HG02642 (cell line): Measurements from ENCODE around the gene SUMO3.

Experiments used
- ATAC-seq: cut with Tn5 transposase; IDR thresholded peaks from one replicate; pipeline ENCODE4 v1.9.1; 2021; ENCODE audit warnings: mild to moderate bottlenecking; ENCODE audit not compliant: unreplicated experiment, poor library complexity

Gene SUMO3

DNA sequence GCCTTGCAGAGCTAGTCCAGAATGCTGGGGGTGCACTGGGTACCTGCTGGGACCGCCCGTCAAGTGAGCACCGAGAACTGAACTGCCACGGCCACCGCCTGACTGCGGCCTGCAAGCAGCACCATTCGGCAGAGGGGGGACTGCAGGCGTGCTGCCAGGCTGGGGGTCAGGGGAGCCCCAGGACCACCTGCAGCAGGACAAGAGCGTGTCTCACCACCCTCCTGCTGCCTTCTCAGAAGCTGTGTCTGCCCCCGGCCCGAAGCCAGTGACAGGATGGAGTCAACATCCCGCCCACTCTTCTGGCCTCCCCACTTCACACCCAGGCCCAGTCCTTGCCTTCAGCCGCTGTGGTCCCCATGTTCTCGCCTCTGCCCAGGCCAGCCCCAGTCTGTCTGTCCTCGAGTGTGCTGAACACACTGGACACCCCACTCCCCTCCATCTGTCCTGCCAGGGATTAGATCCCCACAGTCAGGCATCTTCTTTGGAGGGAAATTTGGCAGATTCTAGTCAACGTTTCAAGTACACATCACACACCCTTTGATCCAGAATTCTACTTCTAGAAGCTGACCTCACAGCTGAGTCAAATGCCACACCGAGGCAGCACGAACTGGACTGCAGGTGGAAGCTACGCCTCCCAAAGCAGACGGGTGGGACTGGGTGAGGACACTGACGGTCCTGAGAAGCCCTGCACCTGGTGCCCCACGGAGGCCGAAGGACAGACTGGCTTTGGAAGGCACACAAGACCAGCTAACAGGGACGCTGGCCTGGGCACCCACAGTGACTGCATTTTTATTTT is 29.6 kb upstream of the SUMO3 start:
- ATAC-seq, result no peak

DNA sequence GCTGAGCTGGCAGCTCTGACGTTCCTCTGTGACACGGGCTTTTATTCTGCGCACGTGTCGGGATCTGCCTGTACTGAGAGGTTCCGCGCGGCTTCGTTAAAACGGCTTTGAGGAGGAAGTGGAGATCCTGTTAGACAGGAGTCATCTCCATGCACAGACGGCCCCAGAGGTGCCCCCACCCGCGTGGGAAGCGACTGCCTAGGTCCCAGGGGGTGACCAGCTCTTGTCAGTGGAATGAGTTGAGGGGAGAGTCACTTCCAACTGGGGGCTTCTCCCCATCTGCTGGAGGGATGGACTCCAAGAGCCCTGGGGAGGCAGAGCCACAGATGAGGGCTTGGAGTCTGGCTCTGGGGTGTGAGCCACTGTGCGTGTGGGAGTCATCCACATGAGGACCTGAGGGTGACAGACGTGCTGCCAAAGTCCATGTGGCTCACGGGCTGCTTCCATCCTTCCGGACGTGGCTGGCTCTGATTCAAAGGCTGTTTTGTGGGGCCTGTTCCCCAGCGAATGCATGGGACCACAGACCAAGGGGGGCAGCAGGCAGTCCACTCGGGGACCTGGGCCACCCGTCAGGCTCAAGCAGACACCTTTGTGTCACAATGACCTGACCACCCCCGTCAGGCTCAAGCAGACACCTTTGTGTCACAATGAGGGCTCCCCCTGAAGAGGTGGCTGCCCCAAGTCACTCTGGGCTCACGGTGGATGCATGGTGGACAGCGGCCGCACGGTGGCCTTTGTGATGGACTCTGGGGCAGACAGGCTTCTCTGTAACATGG is 28.8 kb upstream of the SUMO3 start:
- no peak for ATAC-seq

DNA sequence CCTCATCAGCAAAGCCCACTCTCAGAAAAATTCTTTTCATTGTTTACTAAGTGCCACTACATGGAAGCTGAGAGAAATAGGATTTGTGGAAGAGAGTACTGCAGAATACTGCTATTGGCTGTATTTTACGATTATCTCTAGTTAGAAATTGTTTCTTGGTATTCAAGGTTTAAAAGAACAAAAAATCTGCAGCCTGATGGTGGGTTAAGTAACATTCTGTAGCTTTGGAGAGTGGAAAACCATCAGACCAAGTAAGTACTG is 28.3 kb upstream of the SUMO3 start:
- no peak for ATAC-seq

DNA sequence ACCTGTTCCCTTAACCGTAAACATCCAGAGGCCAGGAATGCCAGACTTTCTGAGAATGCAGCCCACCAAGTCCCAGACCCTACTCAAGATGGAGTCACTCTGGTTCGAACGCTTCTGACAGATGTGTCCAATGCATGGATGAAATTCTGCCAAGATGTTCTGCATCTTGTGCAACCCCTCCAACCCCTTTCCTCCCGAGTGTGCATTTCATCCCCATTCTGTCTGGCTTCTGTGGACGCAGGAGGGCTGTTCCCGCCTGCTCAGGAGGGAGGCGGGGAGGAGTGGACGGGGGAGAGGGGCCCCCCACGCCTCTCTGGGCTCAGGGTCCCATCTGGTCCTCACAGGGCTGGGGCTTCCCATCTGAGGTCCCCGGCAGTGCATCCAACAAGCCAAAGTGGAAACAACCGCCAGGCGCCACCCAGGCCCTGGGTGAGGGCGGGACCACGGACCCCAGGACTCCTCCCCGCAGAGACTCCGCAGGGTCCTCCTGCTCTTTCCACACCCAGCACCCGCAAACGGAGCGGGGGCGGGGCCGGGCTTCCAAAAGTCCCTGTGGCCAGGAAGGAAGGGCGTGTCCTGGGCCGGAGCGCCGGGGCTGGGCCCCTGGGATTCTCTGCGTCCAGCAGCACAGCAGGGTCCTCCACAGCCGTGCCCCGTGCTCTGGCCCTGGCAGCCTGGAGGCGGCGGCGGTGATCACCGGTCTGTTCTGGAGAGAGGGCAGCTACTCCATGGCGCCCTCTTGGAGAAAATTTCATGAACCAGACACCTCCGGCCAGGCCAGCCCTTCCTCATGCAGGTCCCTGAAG is 27.8 kb upstream of the SUMO3 start:
- peak; percentile 63 for ATAC-seq

DNA sequence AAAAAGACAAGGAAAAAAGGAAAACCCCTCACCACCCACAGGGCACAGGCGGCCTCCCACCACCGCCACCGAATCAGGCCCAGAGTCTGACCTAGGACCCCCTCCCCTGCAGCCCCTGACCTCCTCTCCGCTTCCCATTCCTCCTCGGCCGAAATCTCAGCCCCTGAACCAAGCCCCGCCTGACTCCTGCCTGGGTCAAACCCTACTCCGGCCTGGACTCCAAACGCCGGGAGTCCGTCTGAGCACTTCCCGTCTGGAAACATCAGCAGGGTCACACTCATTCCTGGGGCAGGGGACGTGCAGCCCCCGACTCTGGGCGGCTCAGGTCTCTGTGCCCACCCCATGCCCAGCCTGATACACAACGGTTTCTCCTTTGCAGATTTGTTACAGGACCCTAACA is 26.4 kb upstream of the SUMO3 start:
- ATAC-seq, result no peak

DNA sequence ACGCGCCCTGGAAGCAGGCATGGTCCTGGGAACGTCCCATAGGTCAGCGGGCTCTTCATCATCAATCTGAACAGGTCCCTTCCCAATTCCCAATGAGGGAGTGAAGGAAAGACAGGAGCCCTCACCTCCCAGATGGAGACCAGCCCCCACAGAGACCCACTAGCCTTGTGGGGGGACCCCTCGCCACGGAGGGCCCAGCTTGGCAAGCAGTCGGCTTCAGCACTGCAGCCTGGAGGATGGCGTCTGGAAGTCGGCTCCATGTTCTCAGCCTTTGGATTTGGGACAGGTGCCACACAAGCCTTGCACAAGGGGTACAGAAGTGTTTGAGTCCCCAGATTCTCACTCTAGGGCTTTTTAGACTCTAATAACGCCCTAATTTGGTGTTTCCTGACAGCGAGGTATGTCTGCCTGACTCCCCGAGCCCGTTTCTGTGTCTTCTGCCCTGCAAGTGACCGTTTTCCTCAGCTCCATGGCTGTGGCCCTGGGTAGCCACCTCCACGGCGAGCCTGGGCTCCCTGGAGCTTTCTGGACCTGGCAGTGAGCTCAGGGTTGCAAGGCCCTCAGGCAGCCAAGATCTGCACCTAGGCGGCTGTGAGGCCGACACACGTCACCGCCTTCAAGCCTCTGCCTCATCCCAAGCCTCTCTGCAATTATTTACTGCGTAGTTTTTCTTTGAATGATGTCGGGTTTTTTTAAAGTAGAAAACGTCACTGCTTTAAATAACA is 25.0 kb upstream of the SUMO3 start:
- ATAC-seq, result no peak

DNA sequence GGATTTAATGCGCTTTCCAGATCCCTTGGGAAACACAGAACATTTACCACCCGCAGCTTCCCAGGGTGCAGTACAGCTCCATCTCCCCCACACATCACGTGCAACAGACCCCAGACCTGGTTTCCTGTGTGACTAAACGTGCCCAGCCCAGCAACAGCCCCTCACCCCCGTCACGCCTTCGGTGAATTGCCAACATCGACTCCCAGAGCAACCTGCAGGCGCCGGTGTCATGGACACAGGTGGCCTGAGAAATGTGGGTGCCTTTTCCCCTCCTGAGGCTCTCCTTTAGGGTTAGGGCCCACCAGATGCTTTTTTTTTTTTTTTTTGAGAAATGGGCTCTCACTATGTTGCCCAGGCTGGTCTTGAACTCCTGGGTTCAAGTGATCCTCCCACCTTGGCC is 24.2 kb upstream of the SUMO3 start:
- no peak for ATAC-seq

DNA sequence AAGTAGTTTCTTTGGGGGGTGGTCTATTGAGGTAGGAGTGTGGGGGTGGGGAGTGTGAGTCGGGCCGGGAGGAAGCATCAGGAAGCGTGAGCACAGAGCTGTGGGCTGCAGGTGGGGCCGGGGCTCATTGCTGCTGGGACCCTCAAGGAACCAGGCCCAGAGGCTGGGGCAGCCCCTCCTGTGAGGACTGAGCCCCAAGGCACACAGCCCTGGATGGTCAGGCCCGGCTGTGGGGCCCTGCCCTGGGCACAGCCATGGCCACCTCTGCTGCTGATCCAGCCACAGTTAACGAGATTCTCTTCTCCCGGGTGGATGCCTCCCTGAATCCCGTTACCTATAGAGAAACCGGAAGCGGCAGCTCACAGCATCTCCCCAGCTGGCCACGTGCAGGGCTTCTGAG is 22.9 kb upstream of the SUMO3 start:
- no peak for ATAC-seq

DNA sequence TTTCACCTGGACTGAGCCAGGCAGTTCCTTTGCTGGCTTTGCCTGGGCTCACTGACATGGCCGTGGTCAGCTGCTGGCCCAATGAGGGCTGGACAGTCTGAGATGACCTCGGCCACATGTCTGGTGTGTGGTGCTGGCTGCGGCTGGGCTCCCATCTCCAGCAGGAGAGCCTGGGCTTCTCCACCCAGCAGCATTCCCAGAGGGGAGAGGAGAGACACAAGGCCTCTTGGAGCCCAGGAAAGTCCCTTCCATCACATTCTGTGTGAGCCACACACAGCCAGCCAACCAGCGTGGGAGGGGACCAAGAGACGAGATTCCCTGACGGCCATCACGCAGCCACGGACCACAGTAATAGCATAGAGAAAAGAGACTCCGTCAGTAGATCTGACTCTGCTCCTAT is 21.1 kb upstream of the SUMO3 start:
- no peak for ATAC-seq

DNA sequence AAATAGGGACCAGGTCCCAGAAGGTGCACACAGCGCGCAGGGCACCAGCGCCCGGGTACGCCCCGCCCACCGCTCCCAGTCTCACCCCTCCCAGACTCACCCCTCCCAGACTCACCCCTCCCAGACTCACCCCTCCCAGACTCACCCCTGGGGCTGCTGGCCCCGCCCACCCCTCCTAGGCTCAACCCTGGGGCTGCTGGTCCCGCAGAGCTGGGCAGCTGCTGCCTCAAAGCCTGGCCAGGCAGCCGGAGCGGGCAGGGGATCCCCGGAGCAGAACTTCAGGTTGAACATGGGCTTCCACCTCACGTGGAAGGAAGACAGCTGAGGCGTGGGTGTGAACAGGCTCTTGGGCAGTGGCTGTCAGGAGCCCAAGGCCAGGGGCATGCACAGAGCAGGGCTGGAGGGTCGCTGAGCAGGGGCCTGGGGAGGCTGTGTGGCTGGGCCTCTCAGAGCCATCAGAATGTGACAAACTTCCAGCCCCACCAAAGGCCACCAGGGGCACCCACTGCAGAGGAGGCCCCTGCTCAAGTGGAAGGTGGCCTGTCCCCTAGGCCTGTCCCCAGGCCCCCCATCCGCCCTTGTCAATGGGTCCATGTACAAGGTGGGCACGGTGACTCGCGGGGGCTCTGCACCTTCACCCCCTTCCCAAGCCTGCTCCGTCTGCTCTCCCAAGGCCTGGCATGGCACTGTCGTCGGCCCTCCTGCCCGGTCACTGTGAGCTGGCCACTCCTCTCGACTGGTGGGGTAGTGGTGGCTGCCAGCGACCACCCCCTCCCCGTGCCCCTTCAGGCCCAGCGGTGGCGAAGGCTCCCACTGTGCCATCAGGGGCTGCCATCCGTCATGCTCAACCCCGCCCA is 20.4 kb upstream of the SUMO3 start:
- ATAC-seq, result no peak

DNA sequence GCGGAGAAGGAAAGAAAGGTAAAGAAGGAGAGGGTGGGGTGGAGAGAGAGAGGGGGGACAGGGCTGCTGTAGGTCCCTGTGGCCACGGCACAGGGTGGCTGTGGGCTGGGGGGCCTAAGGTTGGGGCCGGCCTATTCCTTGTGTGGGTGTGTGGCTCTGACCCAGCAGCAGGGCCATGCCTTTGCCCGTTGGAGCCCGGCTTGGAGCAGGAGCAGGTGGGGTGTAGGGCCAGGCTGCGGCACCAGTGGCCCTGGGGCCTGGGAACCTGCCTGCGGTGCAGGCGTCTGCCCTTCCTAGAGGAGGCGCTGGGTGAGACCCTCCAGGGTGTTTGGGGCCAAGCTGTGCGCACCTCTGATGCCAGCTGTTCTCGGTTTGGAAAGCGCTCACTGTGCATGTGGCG is 19.7 kb upstream of the SUMO3 start:
- no peak for ATAC-seq

DNA sequence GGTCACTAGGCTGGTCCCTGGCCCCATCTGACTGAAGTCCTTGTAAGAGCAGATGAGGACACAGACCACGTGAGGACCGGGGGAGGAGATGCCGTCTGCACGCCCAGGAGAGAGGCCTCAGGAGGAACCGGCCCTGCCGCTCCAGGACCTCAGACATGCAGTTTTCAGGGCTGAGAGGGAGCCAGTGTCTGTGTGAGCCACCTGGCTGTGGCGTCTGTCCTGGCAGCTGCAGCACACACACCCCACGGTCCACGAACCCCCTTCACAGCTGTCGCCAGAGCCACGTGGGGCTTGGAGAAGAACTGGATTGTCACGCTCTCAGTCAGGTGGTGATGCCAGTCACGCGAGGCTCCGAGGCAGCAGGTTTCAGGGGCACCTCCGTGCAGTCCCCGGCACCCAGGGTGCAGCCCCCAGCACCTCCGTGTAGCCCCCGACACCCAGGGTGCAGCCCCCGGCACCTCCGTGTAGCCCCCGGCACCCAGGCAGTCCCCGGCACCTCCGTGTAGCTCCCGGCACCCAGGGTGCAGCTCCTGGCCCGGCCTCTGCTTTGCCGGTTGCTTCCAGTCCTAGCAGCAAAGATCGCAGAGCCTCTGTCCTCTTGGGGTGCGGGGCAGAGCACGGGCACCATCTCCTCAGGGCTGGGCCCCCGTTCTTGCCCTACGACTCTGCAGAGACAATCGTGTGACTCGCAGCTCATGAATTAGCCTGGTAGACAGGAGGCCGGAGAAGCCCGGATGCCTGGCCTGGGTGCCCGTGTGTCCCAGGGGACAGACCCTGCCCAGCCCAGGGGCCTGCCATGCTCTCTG is 19.0 kb upstream of the SUMO3 start:
- no peak for ATAC-seq

DNA sequence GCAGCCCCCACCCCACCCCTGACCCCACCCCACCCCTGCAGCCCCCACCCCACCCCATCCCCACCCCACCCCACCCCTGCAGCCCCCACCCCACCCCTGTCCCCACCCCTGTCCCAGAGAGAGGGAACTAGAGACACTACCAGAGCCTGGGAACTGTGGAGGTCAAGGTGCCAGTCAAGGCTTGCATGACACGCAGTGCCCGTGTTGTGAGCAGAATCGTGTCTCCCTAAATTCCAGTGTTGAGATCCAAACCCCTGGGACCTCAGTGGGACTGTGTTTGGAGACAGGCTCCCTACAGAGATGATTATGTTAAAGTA is 18.4 kb upstream of the SUMO3 start:
- no peak for ATAC-seq

DNA sequence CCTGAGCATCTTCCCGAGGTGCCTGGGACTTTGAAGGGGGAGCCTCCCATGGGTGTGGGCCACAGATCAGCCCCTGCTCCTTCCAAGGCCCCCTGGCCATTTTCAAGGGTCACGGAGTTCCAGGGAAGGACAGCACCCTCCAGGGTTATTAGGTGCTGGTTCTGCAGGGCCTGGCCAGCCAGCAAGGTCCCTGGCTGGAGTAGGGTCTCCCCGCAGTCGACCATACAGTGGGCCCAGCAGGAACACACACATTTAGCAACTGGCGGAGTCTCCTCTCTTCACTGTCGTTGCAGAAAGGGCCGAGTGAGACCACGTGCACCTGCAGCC is 17.7 kb upstream of the SUMO3 start:
- ATAC-seq, result no peak

DNA sequence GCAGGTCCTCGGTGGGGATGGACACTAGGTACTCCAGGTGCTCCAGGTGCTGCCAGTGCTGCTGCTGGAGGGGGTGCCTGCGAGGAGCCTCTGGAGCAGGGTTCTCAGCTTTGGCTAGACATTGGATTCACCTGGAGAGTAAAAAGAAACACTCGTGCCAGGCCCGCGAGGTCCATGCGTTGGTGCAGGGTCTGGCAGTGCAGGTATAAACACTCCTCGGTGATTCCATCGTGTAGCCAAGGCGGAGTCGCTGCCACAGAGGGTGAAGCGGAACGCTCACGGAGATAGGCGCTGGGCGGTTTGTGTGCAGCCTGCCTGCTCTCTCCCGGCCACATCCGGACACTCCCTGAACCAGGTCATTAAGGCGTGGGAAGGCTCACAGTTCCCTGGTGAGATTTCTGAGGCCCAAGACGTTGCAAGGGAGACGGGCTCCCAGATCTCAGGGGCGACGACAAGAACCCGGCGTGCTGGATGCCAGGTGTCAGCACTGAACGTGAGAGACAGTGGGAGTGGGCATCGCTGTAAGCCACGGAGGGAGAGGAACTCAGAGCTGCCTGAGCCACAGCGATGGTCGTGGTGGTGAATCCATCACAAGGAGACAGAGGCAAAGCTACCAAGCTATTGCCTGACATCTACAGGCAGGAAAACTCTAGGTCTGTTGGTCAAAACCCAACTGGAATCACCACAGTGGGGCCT is 17.2 kb upstream of the SUMO3 start:
- no peak for ATAC-seq

DNA sequence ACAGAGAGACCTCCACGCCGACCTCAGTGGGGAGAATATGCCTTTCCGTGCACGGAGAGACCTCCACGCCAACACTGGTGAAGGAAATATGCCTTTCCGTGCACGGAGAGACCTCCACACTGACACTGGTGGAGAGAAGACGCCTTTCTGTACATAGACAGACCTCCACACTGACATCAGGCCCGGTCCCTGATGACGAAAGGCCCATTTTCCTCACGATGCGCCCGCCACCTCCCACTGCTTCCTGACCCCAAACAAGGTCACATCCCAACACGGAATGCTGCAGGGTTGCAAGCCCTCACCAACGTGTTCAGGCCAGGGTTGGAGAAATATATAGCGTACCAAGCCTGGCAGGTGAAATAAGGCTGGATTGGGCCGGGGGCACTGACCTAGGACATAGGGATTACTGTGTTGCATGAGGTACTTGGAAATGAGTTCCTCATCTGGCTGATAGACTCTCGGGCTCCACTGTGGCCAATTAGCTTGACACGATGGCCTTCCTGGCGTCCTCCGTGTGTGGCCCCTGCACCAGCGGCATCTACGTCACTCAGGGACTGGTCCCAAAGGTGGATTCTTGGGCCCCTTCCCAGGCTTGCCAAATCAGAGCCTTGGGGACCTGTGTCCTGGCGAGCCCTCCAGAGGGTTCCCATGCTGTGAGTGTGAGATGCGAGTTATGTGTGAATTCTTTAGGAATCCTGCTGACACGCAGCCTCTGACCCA is 16.5 kb upstream of the SUMO3 start:
- ATAC-seq, result no peak

DNA sequence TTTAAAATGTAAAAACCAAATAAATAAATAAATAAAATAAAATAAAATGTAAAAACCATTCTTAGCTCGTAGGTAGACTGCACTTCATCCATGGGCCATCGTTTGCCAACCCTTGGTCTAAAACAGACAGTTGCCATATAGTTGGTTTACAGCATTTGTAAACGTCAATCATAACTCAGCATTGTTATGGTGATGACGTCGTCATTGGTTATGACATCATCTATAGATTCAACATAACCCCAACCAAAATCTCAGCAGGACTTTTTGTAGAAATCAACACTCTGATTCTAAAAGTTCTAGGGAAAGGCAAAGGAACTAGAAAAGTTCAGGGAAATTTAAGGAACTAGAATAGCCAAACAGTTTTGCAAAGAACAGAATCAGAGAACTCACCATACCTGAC is 15.8 kb upstream of the SUMO3 start:
- no peak for ATAC-seq
